HG02678 (cell line): ENCODE results near the gene ARID5B.

Source experiments
- ATAC-seq: cut with Tn5 transposase; IDR thresholded peaks from one replicate; pipeline ENCODE4 v1.9.1; 2021; ENCODE audit warnings: mild to moderate bottlenecking, moderate library complexity; ENCODE audit not compliant: unreplicated experiment

ARID5B gene

DNA sequence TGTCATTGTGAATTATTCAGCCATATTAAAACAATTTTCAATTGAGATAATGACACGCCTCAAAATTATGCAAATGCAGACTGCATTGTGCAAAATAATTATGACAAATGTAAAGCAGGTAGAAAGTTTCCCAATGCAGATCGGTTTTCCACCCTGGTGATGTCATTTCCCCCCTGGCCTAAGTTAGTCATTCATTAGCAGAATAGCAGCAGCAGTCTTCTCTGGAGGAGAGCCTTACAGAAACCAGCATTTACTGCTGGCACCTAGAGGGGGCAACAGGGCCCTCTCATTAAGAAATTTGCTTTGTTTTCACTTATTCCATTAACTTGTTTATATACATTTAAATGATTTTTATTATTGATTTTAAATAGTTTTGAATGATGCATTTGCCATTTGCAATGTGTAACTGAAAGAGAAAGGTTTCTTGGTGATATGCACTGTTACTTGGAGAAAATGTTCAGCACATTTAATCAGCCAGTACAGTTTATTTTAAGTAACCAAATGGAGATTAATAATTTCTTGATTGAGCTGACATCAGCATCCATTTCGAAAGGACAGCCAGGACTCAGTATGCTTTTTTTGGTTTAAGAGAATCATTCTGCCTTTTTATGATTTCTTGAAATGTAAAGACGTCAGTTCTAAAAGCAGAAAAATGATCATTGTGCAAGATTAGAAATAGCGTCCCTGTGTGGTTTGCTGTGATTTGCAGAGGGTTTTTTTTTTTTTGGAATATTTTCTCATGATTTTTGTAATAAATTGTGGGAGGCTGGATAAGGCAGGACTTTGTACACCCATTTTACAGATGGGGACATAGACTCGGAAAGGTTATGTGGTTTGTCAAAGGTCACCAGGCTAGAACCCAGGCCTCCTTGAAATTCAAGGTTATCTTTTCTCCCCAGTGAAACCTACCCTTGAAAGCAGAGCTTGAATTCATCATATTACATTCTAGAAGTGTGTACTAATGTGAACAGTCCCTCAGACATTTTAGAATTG is 3.5 kb downstream of the ARID5B start:
- ATAC-seq = peak; percentile 34

DNA sequence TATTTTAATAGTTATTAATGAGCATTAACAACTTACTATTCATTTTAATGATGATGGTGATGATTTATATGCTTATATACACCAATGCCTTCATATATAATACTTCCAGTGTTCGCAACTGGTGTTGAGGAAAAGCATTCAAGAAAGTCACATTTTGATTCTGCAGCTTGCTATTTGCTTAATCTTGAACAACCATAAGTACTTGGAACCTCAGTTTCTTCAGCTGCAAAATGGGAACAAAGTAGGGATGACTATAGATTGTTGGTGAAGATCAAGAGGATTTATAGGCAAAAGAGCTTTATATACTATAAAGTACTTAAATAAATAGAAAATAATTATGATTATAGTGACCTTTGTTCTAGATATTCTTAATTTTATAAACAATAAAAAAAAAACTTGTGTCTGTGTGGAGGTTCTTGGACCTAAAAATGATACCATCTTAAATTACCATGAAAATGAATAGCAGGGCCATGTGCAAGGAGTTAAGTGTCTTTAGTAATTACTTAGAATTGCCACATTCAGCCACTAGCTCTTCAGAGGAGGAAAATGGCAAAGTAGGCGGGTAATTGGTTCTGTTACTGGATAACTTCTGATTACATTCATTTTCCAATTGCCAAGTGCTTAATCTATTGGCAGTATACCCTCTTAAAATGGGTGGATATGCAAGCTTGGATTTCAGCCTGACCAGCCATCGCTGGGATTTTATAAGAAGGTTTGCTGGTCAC is 4.5 kb downstream of the ARID5B start:
- no peak for ATAC-seq

DNA sequence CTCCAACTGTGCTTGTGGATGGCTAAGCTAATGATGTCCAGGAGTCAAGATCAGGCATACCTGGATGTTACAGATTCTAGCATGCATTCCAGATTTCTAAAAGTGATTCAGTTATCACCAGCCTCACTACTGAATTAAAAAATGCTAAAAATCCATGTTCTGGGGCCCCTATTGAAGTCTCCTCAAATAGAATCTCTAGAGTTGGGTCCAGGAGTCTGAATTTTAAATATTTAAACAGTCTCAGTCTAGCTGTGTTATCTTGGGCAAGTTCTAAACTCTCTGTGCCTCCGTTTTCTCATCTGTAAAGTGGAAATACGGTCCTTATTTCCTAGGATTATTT is 5.0 kb downstream of the ARID5B start:
- ATAC-seq = no peak

DNA sequence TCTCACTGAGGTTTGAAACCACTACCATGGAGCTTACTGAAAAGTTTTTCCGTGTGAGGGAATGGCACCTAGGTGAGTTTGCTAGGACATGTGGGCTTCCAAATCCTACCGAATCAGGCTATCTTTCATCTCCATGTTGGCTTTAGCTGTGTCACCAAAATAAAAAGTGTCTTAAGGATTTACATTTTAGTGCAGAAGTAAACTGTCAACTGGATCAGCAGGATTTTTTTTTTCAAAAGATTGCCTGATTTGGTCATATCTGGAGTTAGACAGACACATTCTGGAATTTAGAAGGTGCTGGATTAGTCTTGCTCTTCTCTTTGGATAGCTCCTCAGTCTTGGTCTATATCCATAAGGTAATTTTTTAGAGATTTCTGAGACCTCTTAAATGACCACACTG is 5.5 kb downstream of the ARID5B start:
- no peak for ATAC-seq

DNA sequence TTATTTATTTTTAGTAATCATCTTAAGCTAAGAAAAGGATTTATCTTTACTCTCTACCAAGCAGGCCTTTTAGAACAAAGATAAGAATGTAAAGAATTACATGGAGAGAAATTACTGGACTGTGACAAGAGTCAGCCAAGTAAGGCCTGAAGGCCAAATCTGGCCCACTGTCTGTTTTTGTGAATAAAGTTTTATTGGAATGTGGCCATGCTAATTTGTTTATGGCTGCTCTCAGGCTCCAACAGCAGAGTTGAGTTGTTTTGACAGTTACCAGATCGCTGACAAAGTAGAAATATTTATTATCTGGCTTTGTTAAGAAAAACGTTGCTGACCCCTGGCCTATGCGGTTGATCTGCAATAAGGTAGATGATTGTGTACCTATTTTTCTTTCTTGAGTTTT is 6.1 kb downstream of the ARID5B start:
- ATAC-seq = no peak

DNA sequence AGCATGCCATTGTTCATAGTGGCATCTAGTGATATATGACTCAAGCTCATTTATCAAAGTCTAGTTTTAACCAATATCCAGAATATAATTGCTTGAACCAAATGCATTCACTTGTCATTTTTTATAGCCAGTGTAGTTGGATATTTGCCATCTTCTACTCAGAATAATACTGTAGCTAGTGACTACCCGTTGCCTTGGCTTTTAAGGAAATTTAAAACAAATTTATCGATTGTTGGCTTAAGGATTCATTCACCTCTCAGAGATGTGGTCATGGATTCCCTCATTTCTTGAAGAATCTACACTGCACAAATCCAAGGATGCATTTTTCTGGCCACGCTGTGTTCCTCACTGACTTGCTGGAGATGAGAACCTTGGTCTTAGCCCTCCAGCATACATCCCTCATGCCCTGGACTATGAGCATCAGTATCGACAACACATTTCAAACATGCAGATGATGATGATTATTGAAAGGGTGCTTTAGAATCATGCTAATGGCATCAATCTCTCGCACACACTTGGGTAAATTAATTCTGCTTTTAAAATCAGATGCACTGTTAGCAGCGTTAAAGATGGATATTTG is 8.8 kb downstream of the ARID5B start:
- no peak for ATAC-seq

DNA sequence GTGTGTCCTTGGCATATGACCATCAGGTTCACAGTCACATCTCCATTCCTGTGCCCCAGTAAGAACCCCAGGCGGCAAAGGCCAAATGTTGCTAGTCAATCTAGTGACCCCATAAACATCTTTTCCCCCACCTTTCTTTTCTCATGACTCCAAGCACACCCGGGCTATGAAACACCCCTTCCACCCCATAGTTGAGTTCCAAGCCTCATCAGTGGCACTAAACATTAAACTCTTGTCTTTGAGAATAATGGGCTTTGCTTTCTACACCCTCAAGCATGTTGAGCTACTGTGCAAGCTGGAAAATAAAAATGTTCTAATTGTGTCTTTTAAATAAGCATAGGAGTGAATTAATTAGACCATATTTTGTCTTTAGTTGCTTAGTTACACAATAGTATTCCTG is 9.4 kb downstream of the ARID5B start:
- no peak for ATAC-seq

DNA sequence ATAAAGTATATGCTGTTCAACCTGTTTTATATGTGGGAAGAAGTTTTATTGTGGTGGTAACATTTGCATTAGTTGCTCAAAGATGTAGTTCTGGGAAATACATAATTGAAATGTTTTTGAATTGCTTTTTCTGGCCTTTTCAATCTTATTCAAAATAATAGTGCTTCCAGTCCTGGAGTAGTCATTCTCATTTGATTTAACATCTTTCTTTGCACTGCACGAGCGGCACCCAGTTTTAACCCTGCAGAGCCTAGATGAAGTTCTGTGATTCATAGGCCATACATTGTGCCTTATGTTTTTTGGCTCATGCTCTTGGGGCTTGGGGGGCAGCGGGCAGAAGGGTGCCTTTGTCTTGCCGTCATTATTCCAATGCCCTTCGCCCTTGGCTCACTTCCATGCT is 9.9 kb downstream of the ARID5B start:
- no peak for ATAC-seq

DNA sequence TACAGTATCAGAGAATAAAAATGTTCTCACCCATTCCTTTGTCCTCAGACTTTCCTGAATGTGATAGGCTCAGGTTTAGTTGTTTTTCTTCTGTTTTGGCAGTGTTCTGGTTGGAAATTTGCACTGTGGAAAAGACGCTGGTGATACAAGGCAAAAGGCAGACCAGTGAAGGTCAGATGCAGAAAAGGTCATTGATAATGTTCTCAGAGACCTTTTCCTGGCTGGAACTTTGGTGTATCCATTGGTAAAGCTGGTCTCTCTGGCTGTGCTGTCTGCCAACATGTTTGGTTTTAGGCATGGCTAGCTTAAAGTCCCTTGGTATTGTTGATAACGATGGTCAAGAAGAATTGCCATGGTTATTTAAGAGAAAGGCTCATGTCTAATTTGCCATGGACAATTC is 11.5 kb downstream of the ARID5B start:
- no peak for ATAC-seq

DNA sequence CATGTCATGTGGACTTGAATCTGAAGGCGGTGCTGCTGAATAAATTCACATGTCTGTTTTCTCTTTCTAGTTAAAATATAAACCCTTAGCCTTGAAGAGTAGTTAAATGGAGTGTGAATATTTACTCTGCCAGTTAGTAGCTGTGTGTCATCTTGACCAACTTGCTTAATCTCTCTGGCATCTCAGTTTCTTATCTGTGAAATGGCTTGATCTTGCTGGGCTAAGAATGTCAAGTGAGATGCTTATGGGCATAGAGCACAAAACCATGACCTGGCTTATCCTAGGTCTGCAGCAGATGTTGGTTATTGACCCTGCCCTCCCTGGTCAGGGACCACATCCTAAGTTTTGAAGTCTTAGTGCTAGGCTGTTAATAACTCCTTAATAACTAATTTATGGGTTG is 16.6 kb downstream of the ARID5B start:
- no peak for ATAC-seq

DNA sequence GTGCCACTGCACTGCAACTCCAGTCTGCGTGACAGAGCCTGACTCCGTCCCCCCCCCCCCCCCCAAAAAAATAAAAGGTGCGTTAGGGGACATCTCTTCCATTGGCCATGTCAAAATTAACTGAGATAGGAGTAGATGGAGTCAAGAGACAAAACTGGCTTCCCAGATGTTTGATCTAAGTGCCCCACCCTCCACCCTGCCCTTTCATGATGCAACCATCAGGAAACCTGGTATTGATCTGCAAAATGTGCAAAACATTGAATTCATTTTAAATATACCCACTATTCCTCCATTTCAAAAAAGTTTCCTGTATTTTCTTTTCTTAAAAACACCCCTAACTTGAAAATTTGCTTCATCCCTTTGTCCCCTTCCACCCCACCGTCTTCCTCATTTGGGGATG is 17.5 kb downstream of the ARID5B start:
- ATAC-seq = no peak

DNA sequence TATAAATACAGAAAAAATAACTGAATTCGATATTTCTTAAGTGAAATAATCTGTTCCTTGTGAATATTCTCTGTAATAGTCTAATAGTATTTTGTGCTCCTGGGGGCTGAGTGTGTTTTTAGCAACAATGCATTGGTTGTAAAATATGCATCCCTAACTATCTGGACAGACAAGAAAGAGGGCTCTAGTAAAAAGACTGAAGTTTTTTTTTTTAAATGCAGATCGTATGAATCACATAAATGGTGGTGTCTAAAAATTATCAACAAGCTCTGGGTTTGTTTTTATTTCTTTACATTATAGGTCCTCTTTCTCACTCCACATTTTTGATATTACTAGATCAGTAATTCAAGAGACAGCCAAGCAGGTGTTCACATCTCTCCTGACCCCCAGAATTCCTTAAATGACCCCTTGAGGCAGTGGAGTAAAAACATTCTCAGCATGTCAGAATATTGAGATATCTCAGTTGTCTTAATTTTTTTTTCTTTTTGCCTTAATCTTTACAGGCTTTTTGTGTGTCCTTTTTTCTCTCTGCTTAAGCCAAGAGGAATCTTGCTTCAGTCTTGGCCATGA is 18.2 kb downstream of the ARID5B start:
- no peak for ATAC-seq

DNA sequence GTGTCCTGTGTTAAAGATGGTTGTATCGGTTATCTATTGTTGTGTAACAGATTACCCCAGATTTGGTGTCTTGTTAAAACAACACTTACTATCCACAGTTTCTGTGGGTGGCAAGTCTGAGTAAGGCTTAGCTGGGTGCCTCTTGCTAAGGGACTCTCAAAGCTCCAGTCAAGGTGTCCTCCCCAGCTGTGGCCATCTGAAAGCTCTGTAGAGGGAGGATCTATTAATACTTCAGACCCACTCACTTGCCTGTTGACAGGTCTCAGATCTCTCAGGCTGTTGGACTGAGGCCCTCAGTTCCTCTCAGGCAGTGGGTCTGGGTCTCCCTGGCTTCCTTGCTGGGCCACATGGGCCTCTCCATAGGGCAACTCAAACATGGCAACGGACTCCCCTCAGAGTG is 19.6 kb downstream of the ARID5B start:
- ATAC-seq = peak; percentile 69

DNA sequence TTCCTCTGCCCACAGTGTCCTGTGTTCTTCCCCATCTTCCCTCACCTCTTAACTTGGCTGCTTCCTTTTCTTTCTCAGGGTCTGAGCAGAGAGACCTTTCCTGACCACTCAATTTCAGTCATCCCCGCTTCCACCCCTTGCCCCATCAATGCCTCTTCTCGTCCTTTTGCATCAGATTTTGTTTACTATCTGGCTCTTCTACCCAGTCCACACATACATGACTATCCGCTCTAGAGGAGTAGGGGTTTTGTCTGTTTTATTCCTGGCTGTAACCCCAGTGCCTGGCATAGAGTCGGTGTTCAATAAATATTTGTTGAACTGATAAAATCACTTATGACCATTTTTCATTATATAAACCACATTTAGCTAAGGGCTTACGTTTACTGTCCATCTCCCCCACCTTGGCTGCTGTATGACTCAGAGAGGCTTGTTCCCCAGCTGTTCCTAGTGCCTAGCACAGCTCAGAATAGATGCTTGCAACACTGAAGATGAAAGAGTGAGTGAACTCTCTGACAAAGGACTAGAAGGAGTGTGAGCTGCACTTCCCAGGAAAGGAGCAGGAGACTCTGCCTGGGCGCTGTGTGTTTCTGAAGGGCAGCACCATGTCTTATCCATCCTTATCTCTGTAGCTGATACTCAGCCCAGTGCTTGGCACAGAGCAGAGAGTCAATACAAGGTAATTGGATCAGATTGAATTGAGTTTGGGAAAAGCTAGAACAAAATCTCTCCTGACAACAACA is 21.9 kb downstream of the ARID5B start:
- ATAC-seq = no peak

DNA sequence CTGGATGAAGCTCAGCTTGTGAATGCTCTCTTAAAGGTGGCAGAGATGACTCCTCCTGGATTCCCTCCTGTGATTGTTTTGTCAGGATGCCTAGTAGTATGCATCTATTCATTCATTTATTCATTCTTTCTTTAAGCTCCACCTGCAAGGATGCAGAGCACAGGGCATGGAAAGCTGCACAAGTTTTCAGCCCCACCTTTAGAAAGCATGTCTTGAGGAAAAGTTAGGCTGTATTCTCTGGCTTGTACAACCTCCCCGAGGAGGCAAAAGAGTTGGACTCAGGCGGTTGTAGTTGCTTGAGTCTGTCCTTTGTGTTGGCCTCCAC is 22.4 kb downstream of the ARID5B start:
- no peak for ATAC-seq

DNA sequence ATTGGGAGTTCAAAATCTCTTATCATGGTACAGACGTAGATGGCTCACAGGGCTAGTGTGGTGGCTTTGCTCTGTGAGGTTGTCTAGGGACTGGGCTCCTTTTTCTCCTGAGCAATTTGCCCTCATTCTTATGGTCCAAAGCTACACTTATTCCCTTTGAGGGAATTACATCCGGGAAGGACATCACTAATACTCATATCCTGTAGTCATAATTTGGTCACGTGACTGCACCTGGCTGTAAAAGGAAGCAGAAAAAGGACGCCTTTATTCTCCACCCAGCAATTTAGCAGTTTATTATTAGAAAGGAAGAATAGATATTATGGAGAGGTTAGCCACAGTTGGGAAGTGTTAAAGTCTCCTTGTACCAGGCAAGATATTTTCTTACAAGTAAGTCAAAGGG is 28.1 kb downstream of the ARID5B start:
- no peak for ATAC-seq

DNA sequence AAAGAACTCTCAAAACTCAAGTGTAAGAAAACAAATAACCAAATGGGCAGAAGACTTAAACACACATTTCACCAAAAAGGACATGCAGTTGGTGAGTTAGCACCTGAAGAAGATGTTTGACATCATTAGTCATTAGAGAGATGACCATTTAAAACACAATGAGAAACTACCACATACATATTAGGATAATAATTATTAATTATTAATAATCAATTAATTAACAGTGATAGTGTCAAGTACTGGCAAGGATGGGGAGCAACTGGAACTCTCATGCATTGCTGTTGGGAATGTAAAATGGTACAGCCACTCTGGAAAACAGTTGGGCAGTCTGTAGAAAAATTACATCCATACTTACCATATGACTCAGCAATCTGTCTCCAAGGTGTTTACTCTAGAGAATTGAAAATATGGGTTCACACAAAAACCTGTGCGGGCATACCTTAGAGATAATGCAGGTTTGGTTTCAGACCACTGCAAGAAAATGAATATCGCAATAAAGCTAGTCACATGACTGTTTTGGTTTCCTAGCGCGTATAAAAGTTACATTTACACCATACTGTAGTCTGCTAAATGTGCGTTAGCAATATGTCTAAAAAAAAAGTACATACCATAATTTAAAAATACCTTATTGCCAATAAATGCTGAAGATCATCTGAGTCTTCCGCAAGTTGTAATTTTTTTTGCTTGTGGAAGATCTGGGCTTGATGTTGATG is 30.3 kb downstream of the ARID5B start:
- no peak for ATAC-seq

DNA sequence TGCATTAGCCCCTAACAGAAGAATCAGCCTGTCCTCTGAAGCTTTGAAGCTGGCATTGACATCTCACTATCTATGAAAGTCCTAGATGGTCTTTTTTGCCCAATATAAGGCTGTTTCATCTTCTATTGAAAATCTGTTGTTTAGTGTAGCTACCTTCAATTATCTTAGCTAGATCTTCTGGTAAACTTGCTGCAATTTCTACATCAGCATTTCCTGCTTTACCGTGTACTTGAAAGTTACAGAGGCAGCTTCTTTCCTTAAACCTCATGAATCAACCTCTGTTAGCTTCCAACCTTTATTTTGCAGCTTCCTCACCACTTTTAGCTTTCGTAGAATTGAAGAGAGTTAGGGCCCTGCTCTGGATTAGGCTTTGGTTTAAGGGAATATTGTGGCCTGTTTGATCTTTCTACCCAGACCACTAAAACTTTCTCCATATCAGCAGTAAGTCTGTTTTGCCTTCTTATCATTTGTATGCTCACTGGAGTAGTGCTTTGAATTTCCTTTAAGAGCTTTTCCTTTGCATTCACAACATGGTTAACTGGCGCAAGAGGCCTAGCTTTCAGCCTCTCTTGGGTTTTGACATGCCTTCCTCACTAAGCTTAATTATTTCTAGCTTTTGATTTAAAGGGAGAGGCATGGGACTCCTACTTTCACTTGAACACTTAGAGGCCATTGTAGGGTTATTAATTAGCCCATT is 32.5 kb downstream of the ARID5B start:
- no peak for ATAC-seq

DNA sequence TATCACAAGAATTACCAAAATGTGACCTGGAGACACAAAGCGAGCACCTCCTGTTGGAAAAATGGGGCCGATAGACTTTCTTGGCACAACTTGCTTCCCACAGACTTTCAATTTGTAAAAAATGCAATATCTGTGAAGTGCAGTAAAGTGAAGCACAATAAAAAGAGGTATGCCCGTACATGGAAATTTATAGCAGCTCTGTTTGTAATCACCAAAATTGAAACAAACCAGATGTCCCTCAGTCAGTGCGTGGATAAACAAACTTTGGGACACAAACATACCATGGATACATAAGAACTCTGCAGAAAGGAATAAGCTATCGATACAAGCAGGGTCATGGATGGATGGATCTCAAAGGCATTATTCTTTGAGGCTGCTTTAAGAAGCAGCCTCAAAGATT is 33.6 kb downstream of the ARID5B start:
- ATAC-seq = no peak

DNA sequence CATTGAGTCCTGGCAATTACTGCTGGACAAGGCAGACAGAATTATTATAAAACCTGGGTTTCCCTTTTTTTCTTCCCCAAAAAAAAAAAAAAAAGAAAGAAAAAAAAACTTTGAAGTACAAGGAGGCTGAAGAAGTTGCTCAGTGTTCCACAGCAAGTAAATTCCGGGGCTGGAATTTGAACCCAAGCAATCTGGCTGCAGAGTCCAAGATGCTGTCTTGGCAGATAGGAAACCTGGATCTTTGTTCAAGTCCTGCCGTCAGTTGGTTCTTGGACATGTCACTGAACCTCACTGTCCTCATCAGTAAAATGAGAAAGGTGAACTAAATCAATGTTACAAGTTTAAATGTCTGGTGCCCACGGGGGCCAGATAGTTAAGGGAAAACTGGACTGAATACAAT is 35.3 kb downstream of the ARID5B start:
- ATAC-seq = no peak
